Breast epithelium (tissue), 3 donors: ENCODE measurements around the gene NRXN3.

Experiments
- CTCF ChIP-seq, 3 donors: fragments of 450-650 bp; IDR thresholded peaks; one replicate each; pipeline ENCODE4 v1.5.1; 2016 to 2017; ENCODE audit warnings: antibody characterized with exemption in 3 of 3, mild to moderate bottlenecking in 3 of 3, moderate library complexity in 3 of 3
- POLR2A ChIP-seq: fragments of 450-650 bp; IDR thresholded peaks from one replicate; pipeline ENCODE4 v1.6.1; 2016; ENCODE audit warnings: antibody characterized with exemption, mild to moderate bottlenecking, moderate library complexity
- POLR2AphosphoS5 ChIP-seq, 3 donors: sonication (generic); formaldehyde crosslinking; IDR thresholded peaks; one replicate each; pipeline ENCODE4 v1.6.1; 2017; ENCODE audit warnings: antibody characterized with exemption in 3 of 3

GRCh38 chr14:79513446-79513845, 1343.3 kb downstream of the NRXN3 start:
- TF ChIP-seq CTCF (IDR thresholded peaks at IDR 0.05) (no peak), POLR2A (no peak), POLR2AphosphoS5 (IDR thresholded peaks at IDR 0.05) (no peak)
